ENCODE measurements around the gene TRMT112. TPM values are rescaled to one million over a fixed set of nuclear protein-coding genes. Genes with fewer than 3 reads are reported as not detected.

Gene TRMT112
- total RNA-seq, 1 donor from 2014 or later: 83.4 TPM

DNA sequence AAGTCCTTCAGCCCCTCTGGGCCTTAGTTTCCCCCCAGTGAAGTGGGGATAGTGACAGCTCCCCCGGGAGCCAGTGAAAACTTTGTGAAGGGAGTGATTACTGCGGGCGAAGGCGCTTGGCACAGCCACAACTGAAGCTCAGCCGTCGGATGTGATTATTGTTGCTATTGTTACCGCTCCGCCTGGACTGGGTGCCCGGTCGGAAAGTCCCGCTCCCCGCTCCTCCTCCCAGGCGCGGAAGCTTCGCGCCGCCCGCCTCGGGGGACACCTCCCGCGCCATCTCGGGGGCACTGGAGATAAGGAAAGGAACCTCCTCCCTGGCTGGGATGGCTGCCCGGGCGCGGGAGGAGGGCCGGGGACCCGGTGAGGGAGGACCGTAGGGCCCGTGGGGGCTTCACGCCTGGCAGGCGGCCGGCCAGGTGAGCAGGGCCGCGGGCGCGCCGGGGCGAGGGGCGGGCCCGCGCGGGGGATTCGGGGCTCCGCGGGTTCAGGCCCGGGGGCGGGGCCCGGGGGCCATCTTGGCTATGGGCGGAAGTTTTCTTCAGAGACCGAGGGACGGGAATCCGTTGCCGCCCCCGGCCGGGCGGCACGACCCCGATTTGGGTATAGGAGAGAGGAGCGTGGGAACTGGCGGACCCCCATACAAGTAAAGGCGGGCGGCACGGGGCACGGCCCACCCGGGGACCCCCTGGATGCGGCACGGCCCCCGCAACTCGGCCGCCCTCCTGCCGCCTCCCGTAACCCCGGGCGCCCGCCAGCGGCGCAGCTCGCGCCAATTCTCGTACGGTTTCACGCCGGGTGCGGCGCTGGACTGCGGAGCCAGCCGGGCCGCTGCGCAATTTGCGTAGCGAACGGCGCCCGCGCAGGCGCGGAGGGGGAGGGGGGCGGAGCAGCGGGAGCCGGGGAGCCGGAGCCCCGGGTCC, 32.1 kb downstream of the TRMT112 start, which contains the start of gene GPR137:
Gene GPR137 (plus strand): TSS at position 887 of the 923 bp plus-strand sequence. CDS start 677 bp downstream, outside the sequence.
- DNase-seq (peak; percentile 93), ATAC-seq (peak; percentile 80)
- intact Hi-C loops (cut with micrococcal nuclease): no loop called here

DNA sequence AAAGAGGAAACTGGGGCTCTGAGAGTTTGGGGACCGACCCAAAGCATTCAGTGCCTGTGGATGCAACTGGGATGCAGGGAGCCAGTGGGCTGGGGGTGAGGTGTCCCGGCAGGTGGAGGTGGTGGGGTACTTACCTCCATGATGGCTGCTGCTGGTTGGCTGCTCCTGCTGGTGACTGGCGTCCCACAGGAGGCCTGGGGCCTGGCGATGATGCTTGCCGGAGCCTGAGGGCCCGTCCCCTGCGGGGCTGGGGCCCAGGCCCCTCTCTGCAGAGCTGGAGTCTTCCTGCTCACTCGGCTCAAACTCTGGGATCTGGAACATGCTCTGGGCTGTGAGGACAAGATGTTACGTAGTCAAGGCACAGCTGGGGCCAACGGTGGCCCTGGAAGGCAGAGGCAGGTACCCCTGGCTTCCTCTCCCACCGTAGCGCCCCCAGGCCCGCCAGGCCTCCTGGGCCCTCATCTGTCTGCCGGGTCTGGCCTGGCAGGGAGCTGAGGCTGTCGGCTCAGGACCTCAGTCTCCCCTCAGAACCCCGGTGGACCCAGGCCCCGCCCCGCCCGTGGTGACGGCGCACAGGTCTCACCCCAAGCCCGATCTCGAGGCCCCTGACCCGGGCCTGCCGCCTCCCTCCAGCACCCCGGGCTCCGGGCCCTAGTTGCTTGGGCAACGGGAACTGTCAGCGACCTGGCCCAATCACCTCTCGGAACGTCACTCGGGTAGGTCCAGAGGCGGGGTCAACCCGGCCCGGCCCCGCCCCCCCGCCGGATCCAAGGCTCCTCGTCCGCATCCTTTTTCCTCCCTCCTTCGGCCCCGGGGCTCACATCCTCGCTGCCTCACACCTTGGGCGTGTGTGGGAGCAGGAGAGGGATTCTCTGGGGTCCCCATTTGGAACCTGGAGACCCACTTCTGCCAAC, 33.1 kb downstream of the TRMT112 start, which contains the start of gene BAD:
Gene BAD (minus strand): TSS at position 618 of the 914 bp plus-strand sequence. CDS start 297 bp downstream, at position 321.
- peak; percentile 90 for ATAC-seq
- intact Hi-C loops (cut with micrococcal nuclease): no loop called here
- peak; percentile 97 for DNase-seq

DNA sequence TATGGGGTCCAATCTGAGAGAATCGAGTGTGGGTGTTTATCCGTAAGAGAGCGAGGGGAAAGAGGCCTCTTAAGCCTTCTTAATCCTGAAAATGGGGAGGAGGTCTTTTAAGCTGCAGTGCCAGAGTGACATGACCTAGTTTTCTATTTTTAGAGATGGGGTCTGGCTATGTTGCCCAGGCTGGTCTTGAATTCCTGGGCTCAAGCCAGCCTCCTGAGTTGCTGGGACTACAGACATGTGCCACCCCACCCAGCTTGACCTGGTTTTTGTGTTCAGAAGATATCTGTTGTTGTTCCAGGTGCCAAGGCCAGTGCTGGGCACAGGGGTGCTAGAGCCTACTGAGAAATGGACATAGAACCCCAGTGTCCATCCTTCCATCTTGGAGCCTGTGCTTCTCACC, 34.3 kb downstream of the TRMT112 start:
- ATAC-seq (no peak), DNase-seq (no peak)
- intact Hi-C loops (cut with micrococcal nuclease): no loop called here

DNA sequence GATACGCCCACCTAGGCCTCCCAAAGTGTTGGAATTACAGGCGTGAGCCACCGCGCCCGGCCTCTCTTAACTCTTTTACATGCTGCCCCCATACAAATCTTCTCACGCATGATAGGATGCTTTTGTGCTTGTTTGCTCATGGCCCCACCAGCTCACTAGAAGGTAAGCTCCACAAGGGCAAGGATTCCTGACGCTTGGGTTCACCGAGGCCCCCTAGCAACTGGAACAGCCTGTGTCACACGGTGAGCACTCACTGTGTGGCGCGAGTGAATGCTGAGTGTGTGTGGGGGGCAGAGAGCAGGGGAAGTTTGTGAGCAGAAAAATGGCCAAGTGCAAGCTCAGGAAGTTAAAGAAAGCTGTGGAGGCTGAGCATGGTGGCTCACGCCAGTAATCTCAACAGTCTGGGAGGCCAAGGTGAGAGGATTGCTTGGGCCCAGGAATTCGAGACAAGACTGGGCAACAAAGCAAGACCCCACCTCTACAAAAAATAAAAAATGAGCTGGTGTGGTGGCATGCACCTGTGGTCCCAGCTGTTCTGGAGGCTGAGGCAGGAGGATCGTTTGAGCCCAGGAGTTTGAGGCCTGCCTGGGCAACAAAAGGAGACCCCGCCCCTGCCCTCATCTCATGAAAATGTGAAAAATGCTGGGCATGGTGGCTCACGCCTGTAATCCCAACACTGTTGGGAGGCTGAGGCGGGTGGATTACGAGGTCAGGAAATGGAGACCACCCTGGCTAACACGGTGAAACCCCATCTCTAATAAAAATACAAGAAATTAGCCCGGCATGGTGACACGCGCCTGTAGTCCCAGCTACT, 35.2 kb downstream of the TRMT112 start:
- ATAC-seq (no peak), DNase-seq (no peak)
- intact Hi-C loops (cut with micrococcal nuclease): no loop called here

DNA sequence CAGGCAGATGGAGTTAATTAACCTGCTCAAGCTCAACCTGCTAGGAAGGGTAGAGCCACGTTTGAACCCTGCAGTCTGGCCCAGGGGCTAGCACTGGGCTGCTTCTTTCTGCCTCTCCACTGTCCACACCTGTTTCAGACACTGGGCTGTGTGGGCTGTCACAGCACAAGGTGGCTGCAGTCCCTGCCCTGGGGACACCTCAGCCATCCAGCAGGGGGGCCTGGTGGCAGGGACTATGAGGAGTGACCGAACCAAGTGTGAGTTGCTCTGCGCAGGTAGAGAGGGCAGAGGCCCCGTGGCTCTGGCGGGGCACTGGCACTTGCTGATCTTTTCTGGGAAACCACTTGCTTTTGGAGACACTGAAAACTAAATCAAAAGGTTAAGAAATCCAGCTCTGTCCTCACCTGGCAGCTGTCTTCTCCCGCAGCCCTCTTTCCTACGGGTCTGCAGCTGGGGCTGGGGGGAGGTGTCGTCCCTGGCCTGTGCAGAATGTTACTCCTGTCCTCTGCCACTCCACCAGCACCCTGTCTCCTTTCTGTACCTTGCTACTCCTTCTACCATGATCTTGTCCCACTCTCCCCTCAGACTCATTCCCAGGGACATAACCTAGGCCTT, 38.7 kb downstream of the TRMT112 start:
- DNase-seq (no peak), ATAC-seq (no peak)
- intact Hi-C loops (cut with micrococcal nuclease): no loop called here

DNA sequence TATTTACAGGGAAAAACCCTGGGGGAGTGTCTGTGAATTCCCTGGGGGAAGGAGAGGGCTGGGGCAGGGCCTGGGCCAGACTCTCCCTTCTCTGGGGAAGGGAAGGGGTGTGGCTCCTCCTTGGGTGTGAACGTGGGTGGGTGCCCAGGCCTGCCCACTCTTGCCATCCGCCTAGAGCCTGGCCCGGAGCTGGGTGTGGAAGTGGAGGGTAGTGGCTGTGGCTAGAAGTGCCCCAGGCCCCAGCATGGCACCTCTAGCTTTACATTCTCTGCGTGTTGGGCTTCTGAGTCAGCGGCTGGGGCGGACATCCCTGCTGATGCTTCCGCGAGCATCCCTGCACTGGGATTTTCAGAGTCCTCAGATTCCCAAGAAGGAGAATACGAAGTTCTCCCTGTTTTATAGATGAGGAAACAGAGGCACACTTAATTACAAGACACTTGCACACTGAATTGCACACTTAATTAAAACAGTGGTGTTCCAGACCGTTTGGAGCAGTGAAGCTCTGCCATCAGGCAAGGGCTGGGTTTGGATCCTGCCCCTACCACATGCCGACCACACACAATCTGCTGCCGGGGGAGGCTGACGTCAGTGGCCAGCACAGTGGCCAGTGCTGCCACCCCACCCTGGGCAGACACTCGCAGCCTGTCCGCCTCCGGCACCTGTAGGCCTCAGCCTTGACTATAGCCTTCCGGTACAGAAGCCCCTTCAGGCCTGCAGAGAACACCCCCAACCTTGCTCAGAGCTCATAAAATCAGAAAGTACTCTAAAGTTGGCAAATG, 40.5 kb downstream of the TRMT112 start:
- intact Hi-C loops (cut with micrococcal nuclease): no loop called here

DNA sequence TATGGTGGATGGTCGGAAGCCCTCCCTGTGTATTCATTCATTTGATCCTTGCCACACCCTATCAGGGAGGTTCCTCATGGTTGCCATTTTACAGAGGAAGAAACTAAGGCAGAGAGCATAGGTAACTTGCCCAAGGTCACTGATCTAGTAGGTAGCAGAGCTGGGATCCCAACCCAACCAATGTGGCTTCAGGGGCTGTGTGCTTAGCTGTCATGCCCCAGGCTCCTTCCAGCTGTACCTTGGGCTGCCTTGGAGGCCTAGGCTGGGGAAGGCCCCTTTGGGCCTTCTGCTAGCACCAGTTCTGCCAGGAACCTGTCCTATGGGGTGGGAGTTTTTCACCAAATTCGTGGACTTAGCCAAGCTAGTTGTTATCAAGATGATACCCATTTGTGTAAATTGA, 41.5 kb downstream of the TRMT112 start:
- DNase-seq (no peak), ATAC-seq (no peak)
- intact Hi-C loops (cut with micrococcal nuclease): no loop called here

More for the DNA sequence above, 40.5 kb downstream of the TRMT112 start:
- DNase-seq (no peak), ATAC-seq (no peak)

DNA sequence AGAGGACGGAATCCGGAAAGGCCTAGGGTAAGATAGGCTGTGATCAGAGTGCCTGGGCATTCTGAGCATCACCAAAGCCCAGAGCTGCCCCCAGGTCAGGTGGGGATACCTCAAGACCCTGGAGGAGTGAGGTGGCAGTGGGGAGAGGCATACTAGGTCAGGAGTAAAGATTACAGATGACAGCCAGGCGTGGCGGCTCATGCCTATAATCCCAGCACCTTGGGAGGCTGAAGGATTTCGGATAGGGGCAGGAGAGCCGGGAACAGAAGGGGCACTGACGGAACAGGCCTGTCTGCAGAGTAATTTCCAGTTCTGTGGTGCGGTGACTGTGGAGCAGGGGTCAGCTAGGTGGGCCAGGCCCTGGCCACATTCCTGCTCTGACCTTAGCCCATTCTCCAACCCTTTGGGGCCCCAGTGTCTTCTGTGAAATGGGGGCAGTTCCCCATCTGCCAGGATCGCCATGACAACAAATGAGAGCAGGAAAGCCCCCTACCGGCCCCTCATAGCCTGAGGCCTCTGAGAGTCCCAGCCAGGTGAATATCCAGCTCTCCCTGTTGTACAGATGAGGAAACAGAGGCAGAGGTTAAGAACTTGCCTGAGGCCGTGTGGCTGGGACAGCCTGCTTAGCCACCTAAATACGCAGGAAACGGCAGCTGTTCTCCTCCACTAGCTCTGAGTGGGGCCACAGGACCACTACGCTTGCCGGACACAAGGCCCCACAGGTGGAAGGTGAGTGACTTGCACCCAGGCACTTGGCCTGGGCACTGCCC, 42.1 kb downstream of the TRMT112 start:
- intact Hi-C loops (cut with micrococcal nuclease): no loop called here
- DNase-seq: no peak
- no peak for ATAC-seq

DNA sequence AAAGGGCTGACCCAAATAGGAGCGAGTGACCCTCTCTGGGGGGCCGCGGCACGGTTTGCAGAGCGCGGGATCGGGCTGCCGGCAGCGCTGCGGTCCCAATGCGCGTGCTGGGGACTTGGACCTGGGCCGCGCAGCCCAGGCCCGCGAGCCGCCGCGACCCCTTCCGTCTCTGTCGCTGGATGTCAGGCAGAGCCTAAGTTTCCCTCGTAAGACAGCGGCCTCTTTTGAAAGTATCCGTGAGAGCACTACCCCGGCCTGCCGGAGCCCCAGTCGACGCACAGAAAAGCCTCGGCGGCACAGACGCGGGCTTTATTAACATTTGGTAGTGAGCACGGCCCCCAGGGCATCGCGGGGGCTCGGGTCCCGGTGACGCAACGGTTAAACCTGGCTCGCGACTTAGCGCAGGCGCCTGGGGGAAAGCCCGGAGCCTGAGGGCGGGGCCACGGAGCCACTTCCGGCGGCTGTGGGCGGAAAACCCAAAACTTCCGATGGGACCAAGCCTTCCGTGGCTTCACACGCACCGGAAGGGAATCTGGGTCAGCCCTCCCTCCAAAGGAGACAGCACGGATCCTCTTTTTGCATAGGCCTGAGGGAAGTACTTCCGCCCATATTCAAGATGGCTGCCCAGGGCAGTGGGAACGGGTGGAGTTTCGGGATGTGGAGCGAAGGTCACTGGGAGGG, 47.7 kb downstream of the TRMT112 start:
- ATAC-seq: peak; percentile 85
- DNase-seq: peak; percentile 98
- intact Hi-C loops (cut with micrococcal nuclease): no loop called here

DNA sequence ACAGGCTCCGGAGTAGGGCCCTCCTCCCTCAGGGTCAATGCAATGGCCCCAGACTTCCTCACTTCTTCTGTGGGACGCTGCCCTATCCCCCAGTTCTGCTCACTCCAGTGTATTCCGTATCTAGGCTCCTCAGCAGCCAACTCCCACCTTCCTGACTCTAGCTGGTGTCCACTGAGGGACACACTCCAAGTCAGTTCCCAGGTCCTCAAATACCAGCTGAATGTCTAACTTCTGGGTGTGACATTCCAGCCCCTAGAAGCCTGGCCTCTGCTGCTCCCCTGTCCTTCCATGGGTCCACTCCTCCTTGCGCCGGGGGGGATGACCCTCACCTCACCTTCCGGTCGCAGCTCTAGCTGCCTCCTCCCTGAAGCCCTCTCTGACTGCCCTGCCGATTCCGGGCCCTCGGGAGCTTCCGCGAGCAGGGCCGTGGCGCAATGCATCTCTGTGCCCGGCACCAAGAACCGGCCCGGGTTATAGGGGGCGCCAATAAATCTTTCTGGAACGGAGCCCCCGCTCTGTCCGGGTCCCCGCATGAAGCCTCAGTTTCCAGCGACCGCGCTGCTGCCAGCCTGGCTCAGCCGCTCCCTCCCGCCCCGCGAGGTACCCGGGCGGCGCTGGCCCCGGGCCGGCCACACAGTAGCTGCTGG, 48.3 kb downstream of the TRMT112 start:
- intact Hi-C loops (cut with micrococcal nuclease): no loop called here
- peak; percentile 22 for ATAC-seq
- DNase-seq: peak; percentile 81

DNA sequence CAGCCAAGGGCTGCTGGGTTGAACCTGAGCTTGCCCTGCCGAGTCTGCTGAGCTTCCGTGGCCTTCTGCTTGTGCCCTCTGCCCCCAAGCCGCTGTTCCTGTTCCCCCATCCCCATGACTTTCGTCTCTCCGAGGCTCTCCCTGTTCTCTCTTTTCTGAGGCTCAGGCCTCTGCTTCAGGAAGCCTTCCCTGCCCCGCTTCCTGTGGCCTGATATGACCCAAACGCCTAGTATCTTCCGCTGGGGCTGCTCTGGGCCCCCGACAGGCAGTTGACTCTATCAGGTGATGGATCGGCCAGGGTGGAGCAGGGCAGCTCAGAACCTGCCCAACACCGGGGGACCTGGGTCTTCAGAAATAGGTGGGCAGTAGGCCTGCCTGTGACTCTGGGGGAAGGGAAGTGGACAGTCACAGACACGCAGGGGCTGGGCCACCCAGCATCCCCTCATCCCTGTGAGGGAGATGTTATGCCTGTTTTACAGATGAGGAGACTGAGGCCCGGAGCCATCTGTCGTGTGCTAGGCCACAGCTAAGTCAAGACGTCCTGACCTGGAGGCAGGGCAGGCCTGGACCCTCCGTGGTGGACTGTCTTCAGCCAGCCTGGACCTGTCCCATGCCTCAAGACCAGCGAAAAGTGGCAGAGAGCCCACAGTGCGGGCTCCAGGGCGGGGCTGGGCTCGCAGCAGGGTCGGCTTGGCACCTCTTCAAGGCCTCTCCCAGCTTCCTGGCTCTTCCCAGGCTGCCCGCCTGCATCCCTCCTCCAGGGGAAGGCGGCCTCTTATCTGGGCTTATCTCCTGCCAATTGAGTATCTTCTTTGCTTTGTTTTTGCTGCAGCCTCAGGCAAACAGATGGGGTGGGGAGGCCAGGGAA, 49.1 kb downstream of the TRMT112 start:
- intact Hi-C loops (cut with micrococcal nuclease): no loop called here
- ATAC-seq: peak; percentile 0
- DNase-seq: peak; percentile 76

DNA sequence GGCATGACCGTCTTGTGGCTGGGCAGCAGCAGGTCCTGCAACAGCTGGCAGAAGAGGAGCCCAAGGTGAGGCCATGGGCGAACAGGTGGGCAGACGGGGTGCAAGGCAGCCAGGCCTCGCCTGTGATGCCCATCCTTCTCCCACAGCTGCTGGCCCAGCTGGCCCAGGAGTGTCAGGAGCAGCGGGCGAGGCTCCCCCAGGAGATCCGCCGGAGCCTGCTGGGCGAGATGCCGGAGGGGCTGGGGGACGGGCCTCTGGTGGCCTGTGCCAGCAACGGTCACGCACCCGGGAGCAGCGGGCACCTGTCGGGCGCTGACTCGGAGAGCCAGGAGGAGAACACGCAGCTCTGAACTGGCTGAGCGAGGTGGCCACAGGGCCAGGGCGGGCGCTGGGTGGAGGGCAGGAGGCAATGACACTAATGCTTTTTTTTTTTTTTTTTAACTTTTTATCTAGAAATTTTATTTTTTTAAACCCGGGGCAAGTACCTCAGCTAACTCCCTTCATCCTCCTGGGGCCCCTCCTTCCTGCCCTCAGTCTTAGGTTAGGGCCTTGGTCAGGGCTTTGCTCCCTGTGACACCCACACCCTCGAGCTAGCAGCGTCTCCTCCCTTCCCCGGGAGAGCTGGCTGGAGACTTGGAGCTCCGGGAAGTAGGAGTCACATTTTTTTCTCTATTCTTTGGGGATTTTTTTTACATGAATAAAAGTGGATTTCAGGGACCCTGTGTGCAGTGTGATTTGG, 50.0 kb downstream of the TRMT112 start:
- intact Hi-C loops (cut with micrococcal nuclease): no loop called here
- DNase-seq (no peak), ATAC-seq (no peak)
